GM19240 (cell line): ENCODE measurements around the gene OIT3.
"Not testable (repeated sequence)": the region's sequence is repeated elsewhere in the genome, so short reads cannot be mapped to it uniquely, and the experiment has no call there.

Experiments
- DNase-seq: peaks from one replicate; pipeline ENCODE4 v3.0.0; 2011; ENCODE audit warnings: low spot score; ENCODE audit not compliant: insufficient read length

OIT3 gene

GRCh38 chr10:72899545-72899944 is 6.0 kb downstream of the OIT3 start:
- DNase-seq, result no peak

GRCh38 chr10:72903941-72904446 is 10.5 kb downstream of the OIT3 start:
- DNase-seq, result not testable (repeated sequence)

GRCh38 chr10:72904806-72905205 is 11.3 kb downstream of the OIT3 start:
- DNase-seq, result no peak

- DNase-seq, result no peak
These were observed 12.9 kb downstream of the OIT3 start for GRCh38 chr10:72906446-72906845.

GRCh38 chr10:72910705-72911104 is 17.2 kb downstream of the OIT3 start:
- DNase-seq, result no peak

GRCh38 chr10:72911758-72912157 is 18.2 kb downstream of the OIT3 start:
- DNase-seq, result no peak

- no peak for DNase-seq
These were observed 19.2 kb downstream of the OIT3 start for GRCh38 chr10:72912736-72913135.

- DNase-seq, result no peak
These were observed 19.7 kb downstream of the OIT3 start for GRCh38 chr10:72913287-72913686.

GRCh38 chr10:72917201-72917600 is 23.7 kb downstream of the OIT3 start:
- DNase-seq, result not testable (repeated sequence)

GRCh38 chr10:72917803-72918332 is 24.3 kb downstream of the OIT3 start:
- DNase-seq, result not testable (repeated sequence)

- DNase-seq, result no peak
These were observed 24.8 kb downstream of the OIT3 start for GRCh38 chr10:72918352-72918751.

GRCh38 chr10:72921147-72921683 is 27.7 kb downstream of the OIT3 start:
- DNase-seq, result not testable (repeated sequence)

- no peak for DNase-seq
These were observed 30.8 kb downstream of the OIT3 start for GRCh38 chr10:72924351-72924750.

GRCh38 chr10:72925951-72926465 is 32.5 kb downstream of the OIT3 start:
- DNase-seq, result no peak

- DNase-seq, result no peak
These were observed 33.9 kb downstream of the OIT3 start for GRCh38 chr10:72927485-72927884.

GRCh38 chr10:72928798-72929197 is 35.3 kb downstream of the OIT3 start:
- DNase-seq, result no peak

- no peak for DNase-seq
These were observed 36.7 kb downstream of the OIT3 start for GRCh38 chr10:72930276-72930675.

GRCh38 chr10:72932259-72933015 is 38.9 kb downstream of the OIT3 start:
- no peak for DNase-seq

- no peak for DNase-seq
These were observed 41.8 kb downstream of the OIT3 start for GRCh38 chr10:72935361-72935760.

- no peak for DNase-seq
These were observed 50.1 kb downstream of the OIT3 start for GRCh38 chr10:72943498-72944234.

GRCh38 chr10:72946963-72947362 is 53.4 kb downstream of the OIT3 start:
- no peak for DNase-seq

- DNase-seq, result no peak
These were observed 55.2 kb downstream of the OIT3 start for GRCh38 chr10:72948762-72949161.
